HG02973 (cell line): ENCODE measurements around the gene ABHD8.

Experiments
- ATAC-seq: cut with Tn5 transposase; IDR thresholded peaks from one replicate; pipeline ENCODE4 v1.9.1; 2021; ENCODE audit warnings: moderate library complexity; ENCODE audit not compliant: unreplicated experiment

ABHD8 gene

DNA sequence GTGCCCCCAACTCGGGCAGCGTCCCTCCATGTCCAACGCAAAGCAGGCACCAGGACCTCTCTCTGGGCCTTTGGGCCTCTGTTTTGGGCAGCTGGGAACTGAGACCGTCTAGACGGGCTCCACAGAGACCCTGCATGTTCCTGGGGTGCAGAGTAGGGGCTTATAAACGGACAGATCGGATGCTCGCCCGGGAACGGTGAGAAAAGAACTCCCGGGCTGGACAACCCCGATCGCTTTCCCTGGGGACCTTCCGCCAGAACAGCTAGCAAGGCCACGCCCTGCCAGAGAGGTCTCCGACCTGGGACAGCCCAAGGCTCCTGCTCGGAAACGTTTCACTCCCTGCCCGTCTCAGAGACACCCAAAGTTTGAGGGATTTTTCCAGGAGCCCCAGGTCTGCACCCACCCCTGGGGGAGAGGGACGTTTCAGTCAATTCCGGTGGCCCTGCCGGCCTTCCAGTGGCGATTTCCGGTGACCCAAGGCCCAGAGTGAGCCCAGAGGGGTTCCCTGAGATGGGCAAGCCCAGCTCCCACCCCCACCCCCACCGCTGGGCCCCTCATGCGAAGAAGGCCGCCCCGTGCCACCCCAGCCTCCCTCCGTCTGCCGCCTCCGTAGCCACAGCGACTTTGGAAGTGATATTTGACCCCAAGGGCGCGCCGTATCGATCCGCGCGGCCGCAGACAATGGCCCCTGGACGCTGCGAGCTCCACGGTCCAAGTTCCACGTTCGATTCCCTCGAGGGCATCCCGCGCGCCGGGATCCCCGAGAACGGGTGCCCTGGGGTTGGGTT is 59.2 kb downstream of the ABHD8 start:
- ATAC-seq: no peak

- ATAC-seq: no peak
These were observed 59.9 kb downstream of the ABHD8 start for GRCh38 chr19:17243211-17243829.

- ATAC-seq: no peak
These were observed 60.6 kb downstream of the ABHD8 start for GRCh38 chr19:17242431-17243208.
